ENCODE measurements around the gene CST6. TPM values are rescaled to one million over a fixed set of nuclear protein-coding genes. Genes with fewer than 3 reads are reported as not detected.

Gene CST6, protein sequence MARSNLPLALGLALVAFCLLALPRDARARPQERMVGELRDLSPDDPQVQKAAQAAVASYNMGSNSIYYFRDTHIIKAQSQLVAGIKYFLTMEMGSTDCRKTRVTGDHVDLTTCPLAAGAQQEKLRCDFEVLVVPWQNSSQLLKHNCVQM
- total RNA-seq = 279 TPM

DNA sequence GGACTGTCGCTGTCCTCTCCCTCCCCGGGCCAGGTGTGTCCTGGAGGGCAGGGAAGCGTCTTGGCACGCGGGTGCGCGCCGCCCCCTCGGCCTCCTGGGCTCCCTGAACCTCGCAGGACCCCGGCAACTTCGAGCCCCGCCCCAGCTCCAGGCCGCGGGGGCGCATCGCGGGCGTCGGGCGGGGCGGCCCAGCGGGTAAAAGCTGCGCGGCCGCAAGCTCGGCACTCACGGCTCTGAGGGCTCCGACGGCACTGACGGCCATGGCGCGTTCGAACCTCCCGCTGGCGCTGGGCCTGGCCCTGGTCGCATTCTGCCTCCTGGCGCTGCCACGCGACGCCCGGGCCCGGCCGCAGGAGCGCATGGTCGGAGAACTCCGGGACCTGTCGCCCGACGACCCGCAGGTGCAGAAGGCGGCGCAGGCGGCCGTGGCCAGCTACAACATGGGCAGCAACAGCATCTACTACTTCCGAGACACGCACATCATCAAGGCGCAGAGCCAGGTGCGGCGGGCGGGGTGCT, at the start of gene CST6:
CST6 (plus strand) TSS at position 224 of the 519 bp plus-strand sequence; CDS start at position 261, 37 bp downstream.
- DNase-seq = no peak

DNA sequence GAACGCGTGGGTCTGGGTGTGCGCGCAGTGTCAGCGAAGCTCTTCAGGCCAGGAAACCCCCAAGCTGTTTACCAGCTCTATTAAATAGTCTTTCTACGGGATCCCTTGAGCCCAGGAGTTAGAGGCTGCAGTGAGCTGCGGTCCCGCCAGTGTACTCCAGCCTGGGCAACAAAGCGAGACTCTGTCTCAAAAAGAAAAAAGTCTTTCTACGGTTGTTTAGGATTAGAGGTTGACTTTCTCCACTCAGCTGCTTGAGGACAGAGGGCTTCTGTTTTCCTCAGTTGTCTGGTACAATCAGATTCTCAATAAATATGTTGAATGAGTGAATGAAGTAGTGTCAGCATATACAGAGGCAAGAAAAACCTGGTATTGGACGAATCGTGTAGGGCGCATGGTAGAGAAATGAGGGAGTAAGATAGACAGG, 49.7 kb upstream of the CST6 start:
- no peak for DNase-seq

DNA sequence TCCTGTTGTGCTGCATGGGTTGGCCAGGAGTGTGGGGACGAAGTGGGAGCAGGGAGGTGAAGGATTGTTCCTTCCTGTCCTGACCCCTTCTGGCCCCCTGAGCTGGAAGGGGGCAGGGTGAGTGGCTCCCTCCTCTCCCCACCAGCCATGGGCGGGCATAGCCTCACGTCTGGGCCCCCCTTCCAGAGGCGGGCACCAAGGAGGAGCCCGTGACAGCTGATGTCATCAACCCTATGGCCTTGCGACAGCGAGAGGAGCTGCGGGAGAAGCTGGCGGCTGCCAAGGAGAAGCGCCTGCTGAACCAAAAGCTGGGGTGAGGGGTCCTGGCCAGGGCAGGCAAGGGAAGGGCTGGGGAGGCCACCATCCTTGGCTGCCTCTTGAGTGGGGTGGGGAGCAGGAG, 46.9 kb upstream of the CST6 start:
- no peak for DNase-seq

DNA sequence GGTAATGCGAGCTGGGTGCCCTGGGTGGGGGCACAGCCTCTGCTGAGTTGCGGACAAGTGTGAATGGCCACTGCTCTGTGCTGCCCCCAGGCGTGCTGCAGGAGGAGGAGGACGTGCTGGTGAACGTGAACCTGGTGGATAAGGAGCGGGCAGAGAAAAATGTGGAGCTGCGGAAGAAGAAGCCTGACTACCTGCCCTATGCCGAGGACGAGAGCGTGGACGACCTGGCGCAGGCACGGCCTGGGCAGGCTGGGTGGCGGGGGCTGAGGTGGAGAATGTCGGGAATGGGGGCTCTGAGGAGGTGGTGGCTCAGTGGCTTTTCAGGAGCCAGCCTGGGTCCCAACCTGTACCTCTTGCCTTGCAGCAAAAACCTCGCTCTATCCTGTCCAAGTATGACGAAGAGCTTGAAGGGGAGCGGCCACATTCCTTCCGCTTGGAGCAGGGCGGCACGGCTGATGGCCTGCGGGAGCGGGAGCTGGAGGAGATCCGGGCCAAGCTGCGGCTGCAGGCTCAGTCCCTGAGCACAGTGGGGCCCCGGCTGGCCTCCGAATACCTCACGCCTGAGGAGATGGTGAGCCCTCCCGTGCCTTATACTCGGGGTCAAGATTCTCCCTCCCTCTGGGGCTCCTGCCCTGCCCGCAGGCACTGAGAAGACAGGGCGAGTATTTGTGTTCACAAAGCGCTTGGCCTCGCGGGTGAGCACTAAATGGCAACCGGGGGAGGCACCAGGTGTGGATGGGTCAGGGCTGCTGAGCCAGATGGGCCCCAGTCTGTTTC, 45.6 kb upstream of the CST6 start:
- no peak for DNase-seq

DNA sequence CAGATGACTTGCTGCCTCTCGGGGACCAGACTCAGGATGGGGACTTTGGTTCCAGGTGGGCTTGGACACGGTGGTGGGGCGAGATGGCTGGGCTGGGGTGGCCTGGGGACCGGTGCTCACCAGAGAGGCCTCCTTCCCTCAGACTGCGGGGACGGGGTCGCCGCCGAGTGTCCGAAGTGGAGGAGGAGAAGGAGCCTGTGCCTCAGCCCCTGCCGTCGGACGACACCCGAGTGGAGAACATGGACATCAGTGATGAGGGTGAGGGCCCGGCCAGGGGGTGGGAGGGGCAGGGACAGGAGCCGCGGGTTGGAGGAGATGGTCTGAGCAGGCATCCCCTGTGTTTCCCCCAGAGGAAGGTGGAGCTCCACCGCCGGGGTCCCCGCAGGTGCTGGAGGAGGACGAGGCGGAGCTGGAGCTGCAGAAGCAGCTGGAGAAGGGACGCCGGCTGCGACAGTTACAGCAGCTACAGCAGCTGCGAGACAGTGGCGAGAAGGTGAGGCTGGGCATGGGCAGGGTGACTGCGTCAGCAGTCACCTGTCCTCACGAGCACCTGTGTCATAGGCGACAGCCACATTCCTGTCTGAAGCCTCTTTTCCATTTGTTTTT, 44.4 kb upstream of the CST6 start:
- DNase-seq = no peak

DNA sequence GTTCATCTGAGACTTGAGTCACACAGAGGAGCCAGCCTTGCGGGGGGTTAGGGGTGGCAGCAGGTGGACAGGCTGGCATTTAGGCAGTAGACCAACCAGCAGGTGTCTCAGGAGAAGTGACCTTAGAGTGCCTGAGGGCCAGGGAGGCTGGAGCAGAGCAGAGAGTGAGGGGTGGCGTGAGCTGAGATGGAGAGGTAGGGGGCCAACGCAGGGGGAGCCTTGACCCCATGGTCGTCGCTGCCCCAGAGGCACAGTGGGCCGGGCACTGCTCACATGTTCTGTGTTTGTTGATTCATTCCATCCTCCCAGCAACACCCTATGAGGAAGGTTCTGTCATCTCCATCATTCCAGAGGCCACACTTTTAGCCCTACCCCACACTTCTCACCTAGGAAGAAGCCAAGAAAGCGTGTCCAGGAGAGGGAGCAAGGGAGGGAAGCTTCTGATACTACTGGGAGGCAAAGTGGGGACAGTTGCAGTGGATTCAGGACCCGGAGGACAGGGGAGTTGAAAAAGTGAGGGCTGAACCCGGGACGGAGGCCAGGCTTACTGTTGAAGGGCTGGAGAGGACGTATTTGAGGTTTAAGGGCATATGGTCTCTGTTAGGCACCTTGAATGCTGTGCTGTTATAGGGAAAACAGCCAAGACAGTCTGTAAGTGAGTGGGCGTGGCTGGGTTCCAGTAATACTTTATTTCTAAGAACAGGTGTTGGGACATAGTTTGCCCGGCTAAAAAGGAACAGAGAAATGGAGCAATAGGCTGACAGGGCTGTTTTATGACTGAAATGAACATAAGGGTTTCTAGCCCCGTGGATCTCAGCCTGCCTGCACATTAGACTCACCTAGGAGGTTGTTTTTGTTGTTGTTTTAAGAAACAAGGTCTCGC, 43.0 kb upstream of the CST6 start:
- no peak for DNase-seq

DNA sequence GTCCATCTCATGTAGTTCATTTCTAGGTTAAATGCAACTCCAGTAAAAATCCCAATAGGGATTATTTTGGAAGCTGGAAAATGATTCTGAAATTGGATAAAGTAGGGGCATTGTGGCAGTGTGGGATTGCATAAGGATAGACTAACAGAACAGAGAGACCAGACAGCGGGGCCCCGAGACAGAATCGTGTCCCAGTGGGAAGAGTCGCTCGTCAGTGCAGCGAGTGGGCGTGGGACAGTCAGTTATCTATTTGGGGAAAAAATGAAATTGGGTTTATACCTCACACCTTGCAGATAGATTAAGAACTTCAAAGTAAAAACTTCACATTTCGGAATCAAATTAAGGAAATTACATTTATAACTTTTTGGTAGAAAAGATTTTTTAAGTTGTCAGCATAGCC, 39.7 kb upstream of the CST6 start:
- DNase-seq = no peak

DNA sequence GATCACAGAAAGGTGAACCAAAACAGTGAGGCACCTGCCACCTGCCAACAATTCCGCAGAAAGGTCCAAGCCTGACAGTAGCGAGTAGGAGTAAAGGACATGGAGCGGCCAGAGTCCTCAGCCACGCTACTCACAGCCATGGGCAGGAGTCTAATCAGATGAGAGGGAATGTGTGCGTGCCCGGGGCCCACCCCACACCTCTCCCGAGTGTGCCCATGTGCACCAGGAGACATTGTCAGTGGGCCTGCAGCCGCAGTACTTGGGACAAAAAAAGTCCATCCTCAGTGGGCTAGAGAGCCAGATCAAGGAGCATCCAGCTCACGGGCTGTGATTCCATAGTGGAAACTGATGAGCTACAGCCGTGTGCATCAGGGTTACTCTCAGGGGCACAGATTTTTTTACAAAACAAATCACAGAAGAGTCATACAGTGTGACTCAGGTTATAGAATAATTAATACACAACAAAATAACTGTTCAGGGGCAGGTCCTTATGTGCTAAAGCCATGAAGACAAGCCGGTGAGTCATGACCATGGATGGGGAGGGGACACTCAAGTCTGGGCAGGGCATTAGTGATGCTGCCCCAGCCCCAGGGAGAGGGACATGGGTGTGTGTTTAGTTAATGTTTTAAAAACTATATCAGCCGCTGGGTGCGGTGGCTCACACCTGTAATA, 38.2 kb upstream of the CST6 start:
- no peak for DNase-seq

DNA sequence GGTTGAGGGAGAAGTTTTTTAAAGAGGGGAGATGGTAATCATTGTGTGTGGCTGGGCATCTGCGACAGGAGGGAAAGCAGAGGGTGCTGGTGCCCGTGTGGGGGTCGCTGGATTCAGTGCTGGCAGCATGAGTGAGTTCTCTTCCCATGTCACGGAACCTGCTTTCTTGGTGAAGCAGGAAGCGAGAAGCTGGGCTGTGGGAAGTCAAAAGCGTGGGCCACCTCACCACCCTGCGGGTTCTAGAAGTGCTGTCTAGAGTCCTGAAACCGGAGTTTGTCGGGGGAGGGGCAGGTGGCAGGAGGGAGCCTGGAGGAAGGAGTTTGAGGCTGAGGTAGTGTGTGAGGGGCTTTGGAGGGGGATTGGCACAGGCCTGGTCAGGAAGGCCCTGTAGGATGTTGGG, 36.0 kb upstream of the CST6 start:
- DNase-seq = no peak

DNA sequence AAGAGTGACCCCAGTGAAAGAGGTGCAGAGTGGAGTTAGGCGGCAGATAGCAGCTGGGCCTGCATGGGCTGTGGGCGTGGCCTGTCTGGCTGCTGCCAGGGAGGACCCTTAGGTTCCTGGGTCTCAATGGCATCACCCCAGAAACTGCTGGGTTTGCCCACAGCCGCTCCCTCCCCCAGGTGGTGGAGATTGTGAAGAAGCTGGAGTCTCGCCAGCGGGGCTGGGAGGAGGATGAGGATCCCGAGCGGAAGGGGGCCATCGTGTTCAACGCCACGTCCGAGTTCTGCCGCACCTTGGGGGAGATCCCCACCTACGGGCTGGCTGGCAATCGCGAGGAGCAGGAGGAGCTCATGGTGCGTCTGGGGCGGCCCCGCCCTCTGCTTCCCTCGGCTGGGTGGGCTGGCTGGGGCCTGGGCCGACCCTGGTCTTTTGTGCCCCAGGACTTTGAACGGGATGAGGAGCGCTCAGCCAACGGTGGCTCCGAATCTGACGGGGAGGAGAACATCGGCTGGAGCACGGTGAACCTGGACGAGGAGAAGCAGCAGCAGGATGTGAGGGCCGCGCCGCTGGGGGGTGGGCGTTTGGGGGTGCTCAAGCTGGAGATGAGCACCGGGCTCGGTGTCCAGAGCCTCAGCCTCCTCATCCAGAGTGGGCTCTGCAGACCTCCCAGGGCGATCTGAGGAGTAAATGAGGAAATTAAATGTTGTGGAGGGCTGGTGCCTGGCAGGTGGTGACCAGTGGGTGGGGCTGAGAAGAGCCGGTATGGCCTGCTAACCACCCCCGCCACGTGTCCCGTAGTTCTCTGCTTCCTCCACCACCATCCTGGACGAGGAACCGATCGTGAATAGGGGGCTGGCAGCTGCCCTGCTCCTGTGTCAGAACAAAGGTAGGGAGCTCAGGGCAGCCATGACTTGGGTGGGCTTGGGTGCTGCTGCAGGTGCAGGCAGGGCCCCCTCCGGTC, 35.3 kb upstream of the CST6 start:
- DNase-seq = no peak

DNA sequence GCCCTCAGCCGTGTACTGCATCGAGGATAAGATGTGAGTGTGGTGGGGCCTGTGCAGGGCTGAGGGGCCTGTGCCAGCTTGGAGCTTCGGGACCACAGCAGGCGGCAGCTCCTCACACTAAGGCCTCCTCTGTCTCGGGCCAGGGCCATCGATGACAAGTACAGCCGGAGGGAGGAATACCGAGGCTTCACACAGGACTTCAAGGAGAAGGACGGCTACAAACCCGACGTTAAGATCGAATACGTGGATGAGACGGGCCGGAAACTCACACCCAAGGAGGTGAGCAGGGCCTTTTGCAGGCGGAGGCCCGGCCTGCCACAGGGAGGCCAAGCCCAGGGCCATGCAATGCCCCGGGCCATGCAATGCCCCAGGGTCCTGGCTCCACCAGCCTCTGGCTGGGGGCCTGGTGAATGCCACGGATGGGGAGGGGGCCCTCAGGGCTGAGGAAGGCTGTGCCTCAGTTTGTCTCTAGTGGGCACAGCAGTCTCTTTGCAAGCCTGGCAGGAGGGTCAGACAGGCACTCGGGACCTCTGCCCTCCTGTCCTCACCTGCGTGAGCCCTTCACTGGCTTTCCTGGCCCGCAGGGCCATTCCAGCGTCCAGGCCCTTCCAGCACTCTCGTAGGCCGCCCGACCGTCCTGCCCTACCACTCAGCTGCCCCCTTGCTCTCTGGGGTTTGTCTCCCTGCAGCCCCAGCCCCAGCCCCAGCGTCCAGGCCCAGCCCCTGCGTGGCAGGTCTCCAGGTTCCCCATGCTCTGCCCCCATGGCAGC, 34.0 kb upstream of the CST6 start:
- no peak for DNase-seq

DNA sequence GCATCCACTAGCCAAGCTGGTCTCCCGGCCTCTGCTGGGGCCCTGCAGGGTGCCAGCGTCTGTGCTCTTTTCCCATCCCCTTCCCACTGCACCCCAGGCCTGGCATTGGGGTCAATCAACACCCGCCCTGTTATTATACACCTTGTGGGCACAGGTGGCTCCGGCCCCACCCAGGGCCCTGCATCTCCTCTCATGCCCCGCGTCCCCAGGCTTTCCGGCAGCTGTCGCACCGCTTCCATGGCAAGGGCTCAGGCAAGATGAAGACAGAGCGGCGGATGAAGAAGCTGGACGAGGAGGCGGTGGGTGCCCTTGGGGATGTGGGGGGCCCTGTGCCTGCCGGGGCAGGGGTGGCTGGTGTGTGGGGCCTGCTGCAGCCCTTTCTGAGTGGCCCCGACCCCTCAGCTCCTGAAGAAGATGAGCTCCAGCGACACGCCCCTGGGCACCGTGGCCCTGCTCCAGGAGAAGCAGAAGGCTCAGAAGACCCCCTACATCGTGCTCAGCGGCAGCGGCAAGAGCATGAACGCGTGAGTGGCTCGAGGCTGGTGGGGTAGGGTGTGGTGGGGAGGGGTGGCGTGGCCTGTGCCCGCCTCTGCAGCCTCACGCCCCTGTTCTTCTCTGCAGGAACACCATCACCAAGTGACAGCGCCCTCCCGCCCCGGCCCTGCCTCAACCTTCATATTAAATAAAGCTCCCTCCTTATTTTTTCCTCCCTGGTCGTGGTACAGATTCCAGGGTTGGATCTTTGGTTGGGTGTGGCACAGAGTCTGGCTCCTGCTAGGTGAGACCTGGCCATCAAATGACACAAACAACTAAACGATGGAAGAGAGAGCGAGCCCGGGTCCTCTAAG, 33.2 kb upstream of the CST6 start:
- no peak for DNase-seq

DNA sequence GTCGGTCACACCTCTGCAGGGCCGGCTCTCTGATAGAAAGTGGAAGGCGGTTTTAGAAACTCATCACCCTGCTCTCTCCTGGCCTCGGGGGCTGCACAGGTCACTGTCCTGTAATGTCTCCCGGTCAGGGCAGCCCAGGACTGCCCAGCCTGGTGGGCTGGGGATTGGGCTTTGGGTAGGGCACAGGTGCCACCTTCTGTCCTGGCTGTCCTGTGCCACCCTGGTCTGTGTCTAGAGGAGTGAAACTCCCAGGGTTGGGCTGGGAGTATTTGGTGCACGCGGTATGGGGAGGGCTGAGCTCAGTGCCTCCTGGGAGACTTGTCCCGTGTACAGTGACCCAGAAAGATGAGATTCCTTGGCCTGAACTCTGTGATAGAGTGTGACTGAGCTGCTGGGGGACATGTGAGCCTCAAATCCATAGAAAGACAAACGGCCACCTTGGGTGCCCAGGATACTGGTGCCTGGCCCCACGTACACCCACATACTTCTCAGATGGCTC, 32.5 kb upstream of the CST6 start:
- no peak for DNase-seq

DNA sequence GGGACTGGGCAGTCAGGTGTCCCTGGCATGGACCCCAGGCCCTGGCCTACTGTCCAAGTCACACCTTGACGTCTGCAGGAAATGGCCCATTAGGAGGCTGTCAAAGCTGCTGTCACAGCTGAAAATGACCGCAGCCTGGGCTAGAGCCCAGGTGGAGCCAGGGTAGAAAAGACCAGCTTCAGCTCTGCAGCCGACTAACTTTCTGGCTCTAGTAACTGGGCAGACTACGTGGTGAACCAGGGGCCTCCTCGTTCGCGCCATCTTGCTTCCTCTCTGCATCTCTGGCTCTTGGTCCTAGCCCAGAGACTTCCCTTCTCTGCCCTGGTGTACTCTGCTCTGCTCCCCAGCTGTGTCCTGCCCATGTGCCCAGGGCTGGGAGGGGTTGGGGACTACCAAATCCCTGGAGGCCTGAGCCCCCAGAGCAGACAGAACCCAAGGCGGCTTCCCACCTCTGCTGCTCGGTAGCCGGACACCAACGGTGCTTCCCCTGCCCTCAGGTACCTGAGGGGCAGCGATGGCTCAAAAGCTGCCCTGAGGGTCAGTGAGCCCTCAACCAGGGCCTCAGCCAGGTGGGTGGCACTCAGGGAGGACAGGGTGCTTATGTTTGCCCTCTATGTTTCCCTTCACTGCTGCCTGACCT, 30.6 kb upstream of the CST6 start:
- DNase-seq = no peak

DNA sequence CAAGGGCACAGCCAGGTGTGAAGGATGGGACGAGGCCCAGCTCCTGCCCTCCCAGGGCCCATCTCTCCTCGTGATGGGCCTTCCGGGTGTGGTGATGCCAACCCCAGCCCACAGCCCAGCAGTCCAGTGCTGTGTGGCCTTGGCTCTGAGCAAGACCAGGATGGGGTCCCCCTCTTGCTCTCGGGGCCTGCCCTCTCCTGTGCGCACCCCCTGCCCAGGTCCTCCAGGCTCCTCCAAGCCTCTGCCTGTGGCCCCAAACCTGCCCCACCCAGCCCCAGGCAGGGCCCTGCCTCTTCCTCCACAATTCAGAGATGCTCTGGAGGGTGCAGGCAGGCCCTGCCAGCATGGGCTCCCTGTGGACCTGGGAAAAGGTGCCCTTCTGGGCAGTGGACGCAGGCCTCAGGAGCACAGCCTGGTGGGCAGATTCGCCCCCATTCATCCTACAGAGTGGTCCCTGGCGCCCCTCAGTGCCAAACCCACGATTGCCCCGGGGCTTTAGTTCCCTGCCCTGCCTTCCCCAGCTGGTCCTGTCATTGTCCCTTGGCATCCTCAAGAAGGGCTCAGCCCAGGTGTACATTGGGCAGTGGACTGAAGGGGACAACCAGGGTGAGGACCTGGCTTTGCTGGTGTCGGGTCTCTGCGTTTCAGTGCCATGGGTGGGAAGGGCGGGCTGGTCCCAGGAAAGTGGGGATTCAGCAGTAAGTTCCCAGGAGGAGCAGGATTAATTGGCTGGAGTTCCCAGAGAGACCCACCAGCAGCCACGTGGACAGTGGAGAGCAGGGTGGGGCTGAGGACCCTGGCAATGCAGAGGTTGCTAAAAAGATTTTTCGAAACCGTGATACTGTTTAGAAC, 29.6 kb upstream of the CST6 start:
- DNase-seq = no peak

DNA sequence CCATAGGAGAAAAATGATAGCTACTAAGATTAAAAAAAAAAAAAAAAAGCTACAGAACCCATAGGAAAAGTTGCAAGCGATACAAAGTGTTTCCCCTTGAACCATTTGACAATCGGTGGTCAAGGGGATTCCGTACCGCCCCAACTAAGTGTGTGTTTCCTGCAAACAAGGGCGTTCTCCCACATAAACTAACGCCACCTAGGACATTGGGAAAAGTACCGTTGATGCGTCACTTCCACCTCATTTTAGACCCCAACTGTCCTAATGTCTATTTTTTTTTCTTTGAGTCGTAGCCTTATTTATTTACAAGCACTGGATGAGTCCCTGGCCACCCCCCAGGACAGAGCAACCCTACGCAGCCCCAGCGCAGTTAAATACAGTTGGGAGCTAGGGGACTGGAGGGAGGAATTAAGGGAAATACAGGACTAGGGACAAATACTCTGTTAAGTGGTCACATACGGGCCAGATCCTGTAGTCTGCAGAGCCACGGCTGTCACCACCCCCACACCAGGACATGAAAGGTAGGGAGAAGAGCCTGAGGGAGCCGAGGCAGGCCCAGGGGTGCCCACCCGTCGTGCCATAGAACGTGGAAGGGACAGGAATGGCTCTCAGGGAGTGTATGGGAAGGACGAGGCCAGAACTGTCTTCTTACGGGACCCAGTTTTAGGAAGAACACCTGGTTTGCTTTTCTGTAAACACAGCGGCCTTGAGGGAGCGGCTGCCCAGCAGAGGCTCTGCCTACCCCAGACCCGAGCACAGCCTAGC, 28.8 kb upstream of the CST6 start:
- DNase-seq = no peak
